Stimulated activated naive CD4-positive, alpha-beta T cell treated with Interleukin-2 at 50 U/mL for 16 hours (primary cell): Measurements from ENCODE around the gene USP22.
"Not testable (repeated sequence)": the region's sequence is repeated elsewhere in the genome, so short reads cannot be mapped to it uniquely, and the experiment has no call there.

Experiments
- DNase-seq: peaks from one replicate; lab custom pipeline; 2025; lab: John Stamatoyannopoulos, UW

USP22 gene

DNA sequence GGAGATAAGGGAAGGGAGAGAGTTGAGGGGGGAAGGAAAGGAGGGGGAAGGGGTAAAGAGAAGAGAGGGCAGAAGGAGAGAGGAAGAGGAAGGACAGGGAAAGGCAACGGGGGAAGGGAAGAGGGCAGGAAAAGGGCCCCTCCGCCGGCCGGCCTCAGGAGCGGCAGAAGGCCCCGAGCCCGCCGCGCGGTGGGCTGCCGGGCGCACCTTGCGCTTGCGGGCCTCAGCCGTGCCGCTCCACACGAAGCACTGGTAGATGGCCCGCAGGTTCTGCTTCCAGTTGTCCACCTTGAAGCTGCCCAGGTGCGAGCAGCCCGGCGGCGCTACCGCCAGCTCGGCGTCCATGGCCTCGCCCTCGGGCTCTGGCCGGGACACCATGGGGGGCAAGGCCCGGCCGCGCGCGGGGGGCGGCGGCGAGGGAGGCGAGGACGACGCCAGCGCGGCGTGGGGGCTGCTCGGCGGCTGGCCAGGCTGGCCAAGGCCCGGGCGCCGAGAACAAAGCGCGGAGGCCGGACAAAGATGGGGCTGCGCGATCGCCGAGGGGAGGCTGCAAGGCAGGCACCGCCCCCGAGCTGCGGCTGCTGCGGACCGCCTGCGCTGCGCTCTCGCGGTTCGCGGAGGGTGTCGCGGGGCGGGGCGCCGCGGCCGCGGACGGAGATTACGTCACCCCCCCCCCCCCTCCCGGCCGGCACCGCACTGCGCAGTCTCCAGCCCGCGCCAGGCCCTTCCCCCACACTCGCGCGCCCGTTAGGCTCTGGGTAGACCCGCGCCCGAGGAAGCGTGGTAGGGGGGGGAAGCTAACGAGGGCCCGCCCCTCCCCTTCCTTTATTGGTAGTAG is at the start of gene USP22:
USP22 (minus strand) TSS at position 554 of the 838 bp plus-strand sequence; CDS start at position 378, 176 bp downstream.
- peak; percentile 28 for DNase-seq

GRCh38 chr17:21090902-21091618 is 48.2 kb upstream of the USP22 start:
- no peak for DNase-seq

GRCh38 chr17:21089933-21090901 is 47.4 kb upstream of the USP22 start:
- DNase-seq: no peak

DNA sequence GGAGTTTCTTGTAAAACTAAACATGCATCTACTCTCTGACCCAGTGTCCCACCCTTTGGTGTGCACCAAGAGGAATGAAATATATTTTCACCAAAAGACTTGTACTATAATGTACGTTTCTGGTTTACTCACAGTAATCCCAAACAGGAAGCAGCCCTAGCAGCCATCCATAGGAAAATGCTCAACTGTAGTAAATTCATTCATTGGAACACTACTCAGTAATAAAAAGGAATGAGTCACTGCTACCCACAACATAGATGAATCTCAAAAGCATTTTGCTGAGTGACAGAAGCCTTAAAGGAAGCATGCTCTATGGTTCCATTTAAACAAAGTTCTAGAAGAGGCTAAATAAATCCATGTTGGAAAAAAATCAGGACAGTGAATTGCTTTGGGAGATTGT is 46.3 kb upstream of the USP22 start:
- DNase-seq: no peak

DNA sequence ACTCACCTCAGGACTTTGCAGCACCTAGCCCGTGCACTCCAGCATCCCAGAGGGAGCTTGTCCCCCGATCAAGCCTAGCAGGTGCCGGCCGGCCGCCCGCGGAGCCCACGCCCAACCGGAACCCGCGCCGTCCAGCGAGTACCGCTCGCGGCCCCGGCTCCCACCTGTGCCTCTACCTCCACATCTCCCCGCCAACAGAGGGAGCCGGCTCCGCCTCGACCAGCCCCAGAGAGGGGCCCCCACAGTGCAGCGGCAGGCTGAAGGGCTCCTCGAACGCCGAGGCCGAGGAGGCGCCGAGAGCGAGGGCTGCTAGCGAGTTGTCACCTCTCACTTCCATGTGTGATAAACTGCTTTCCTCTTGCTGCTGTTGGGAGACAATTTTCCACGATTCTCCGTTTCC is 42.9 kb upstream of the USP22 start:
- DNase-seq: no peak

GRCh38 chr17:21085280-21085679 is 42.5 kb upstream of the USP22 start:
- not testable (repeated sequence) for DNase-seq

DNA sequence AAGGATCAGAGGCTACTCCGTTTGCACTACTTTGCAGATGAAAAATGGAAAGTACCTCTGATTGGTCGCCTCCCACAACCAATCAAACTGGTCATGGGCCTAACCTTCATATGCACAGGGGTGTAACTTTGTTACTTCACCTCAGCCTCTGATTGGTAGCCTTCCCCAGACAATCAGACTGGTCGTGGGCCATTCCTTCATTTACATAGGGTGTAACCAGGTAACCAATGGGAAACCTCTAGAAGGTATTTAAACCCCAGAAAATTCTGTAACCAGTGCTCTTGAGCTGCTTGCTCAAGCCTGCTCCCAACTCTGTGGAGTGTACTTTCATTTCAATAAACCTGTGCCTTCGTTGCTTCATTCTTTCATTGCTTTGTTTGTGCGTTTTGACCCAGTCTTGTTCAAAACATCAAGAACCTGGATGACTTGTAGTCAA is 39.2 kb upstream of the USP22 start:
- DNase-seq: no peak

DNA sequence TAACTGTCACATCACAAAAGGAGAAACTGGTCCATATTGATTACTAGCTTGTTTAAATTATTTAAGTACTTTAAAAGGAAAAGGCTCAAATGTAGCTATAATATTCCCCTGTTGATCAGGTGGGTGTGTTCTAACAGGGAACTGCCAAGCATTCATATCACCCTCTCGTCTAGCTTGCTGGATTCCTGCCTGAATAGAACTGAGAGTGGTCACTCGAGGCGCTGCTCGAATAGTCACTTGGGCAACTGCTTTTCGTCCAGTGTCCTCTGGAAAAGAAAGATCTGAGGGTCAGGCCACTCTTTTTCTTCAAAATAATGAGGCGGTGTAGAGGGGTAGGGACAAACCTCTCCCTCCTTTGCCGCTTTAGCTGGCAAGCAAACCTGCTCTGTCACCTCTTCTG is 36.4 kb upstream of the USP22 start:
- DNase-seq: no peak

DNA sequence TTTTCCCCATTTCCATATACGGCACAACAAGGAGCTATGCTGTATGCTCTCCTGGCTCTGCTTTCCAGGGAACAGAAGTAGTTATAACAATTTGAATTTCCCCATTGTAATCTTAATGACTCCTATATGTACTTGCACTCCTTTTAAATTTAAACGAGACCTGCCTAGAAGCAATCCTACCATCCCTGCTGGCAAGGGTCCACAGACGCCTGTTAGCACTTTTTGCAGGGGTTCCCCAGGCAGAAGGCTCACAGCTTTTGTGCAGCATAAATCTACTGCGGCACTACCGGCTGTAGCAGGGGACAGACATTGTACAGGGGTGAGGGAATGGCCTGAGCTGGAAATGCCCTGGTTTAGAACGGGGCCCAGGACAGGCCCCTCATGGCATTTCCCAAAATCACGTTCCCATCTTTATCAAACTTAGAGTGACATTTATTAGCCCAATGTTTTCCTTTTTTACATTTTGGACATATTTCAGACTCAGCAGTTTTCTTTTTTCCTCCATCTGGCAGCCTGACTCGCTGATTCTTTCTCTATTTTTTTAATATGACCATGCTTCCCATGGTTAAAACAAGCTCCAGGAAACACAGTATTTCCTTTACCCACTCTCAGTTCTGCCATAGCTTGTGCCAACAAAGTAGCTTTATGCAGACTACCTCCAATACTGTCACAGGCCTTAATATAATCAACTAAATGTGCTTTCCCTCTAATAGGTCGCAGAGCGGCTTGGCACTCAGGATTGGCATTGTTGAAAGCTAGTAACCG is 35.4 kb upstream of the USP22 start:
- no peak for DNase-seq

DNA sequence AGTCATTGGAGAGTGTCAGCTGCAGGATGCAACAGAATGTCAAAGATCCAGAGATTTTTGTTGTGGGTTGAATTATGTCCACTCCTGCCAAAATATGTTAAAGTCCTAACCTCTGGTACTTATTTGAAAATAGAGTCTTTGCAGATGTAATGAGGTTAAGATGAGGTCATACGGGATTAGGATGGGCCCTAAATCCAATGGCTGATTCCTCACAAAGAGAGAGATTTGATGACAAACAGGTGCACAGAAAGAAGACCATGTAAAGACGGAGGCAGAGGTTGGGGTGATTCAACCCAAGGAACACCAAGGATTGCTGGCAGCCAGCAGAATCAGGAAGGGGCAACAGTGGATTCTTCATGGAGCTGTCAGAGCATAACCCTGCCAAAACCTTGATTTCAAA is 34.5 kb upstream of the USP22 start:
- DNase-seq: no peak

- no peak for DNase-seq
Observed at GRCh38 chr17:21076242-21076641, 33.4 kb upstream of the USP22 start.

GRCh38 chr17:21075739-21076085 is 32.9 kb upstream of the USP22 start:
- DNase-seq: no peak

DNA sequence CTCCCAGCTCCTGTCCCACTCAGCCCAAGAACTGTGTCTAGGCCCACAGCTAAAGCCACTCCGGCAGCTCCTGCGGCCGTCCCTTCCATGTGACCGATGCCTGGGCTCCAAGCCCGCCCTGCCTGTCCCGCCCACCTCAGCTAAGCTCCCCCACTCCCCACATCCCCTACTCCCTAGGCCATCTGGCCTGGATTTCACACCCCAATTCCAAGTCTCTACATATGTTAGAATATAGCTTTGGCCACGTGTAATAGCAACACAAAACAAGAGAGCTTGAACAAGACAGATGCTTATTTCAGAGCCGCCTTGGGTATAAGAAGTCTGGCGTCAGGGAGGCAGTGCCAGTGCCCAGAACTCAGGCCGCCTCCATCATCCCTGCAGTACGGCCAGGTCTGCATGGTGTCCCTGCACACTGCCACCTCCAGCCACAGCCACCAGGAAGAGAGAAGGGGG is 30.0 kb upstream of the USP22 start:
- no peak for DNase-seq

DNA sequence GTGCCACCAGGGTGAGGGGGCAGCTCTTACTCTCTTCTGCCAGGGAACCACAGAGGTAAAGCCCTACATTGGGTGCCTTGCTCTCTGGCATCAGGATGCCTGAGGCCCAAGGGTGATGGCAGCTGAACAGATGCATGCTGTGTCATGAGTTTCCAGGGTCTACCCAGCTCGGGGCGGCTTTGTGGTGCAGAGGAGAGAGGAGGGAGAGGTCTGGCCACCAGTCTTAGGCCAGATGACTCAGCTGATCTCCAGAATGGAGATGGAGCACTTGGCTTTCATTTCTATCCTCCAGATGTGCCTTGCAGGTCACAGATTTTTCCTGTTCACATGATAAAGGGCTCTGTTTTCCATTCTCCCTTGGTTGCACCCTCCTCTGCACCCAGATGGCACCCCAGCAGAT is 23.6 kb upstream of the USP22 start:
- DNase-seq: no peak

DNA sequence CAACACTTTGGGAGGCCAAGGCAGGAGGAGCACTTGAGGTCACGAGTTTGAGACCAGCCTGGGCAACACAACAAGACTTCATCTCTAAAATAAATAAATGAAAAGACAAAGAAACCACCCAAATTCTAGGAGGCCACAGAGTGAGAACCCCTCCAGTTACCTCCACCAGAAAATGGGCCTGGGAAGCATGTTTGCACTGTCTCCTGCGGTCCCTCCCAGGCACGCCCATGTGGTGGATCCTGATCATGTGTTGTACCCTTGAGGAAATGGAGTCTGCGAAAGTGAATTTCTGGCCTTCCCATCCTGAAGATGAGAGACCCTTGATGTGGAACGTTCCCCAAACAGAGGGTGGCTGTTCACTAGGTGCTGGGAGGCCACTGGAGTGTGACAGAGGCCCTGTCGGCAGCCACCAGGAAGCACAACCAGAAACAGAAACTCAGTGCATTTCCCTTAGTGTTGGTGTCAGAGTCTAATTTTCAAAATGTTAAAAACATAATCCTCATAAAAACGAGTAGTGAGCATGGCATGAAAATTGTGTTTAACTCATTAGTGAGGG is 19.2 kb upstream of the USP22 start:
- DNase-seq: no peak

DNA sequence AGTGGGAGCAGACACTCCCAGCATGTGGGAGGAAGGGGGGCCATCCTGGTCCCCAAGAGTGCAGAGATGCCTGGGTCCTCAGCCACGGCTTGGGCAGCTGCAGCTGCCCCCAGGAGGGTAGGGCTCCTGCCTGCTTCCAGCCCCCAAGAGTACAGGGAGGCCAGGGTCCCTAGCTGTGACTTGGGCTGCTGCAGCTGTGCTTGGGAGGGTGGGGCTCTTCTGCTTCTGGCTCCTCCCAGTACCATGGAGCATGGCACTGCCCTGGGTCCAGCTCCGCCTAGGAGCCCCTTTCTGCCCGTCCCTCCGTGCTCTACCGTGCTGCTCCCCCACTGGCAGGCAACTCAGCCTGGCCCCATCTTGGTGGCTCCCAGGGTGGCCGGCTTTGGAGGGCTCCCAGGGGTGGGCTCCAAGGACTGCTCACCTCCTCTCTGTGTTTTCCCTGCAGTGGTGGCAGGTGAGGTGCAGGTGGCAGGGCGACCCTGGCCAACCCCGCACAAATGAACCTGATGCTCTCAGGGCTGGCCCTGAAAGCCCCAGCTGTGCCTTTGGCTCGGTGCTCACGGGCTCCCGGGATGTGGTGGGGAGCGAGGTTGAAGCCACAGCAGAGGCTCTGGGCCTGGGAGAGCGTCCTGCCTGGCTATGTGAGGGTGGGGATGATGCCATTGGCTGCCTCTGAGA is 18.5 kb upstream of the USP22 start:
- DNase-seq: no peak

DNA sequence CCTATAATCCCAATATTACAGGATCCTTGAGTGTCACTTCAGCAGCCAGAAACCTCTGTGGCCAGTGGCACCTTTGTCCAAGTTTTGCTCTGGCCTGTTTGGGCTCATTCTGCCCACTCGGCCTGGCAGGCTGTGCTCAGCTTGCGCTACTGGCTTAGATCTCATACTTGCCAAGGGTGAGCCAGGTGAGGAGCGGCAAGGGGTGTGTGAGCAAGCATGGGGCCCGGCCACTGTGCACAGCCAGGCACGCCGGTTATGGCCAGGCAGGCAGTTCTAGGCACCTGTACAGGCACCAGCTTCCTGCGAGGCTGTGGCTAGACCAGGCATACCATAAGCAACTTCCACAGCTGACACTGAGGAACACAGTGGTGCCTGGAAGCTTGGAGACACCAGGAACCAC is 16.9 kb upstream of the USP22 start:
- DNase-seq: no peak

- DNase-seq: no peak
Observed at GRCh38 chr17:21058098-21058893, 15.5 kb upstream of the USP22 start.

GRCh38 chr17:21053056-21053455 is 10.2 kb upstream of the USP22 start:
- DNase-seq: not testable (repeated sequence)

DNA sequence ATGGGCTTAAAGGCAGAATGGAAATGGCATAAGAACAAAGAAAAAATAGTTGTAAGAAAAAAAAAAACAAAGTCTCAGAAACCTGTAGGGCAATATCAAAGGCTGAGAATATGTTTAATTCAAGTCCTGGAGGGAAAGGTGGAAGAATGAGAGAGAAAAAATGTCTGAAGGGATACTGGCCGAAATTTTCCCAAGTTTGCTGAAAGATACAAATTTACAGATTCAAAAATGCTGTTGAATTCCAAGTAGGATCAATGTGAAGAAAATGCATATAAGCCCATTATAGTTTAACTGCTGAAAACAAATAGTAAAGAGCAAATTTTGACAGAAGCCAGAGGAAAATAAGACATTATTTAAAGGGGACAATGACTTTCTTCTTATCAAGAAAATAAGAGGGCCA is 6.6 kb upstream of the USP22 start:
- no peak for DNase-seq
